Measurements from ENCODE around the gene FADS6.

FADS6 gene

GRCh38 chr17:74851612-74852236 lies 41.7 kb downstream of the FADS6 start:
- peak; percentile 32 for DNase-seq

- DNase-seq, result no peak
These were observed 42.5 kb downstream of the FADS6 start for GRCh38 chr17:74850914-74851313.

- no peak for DNase-seq
These were observed 43.1 kb downstream of the FADS6 start for GRCh38 chr17:74850310-74850709.

GRCh38 chr17:74848656-74849399 lies 44.6 kb downstream of the FADS6 start:
- no peak for DNase-seq

GRCh38 chr17:74846621-74847020 lies 46.8 kb downstream of the FADS6 start:
- no peak for DNase-seq

- no peak for DNase-seq
These were observed 50.1 kb downstream of the FADS6 start for GRCh38 chr17:74843352-74843627.

- peak; percentile 73 for DNase-seq
These were observed 50.7 kb downstream of the FADS6 start for GRCh38 chr17:74842599-74843351.

GRCh38 chr17:74842146-74842598 lies 51.3 kb downstream of the FADS6 start:
- DNase-seq, result no peak

- DNase-seq, result no peak
These were observed 52.3 kb downstream of the FADS6 start for GRCh38 chr17:74840989-74841666.

GRCh38 chr17:74839990-74840852 lies 53.2 kb downstream of the FADS6 start:
- no peak for DNase-seq

- no peak for DNase-seq
These were observed 55.2 kb downstream of the FADS6 start for GRCh38 chr17:74838274-74838673.

GRCh38 chr17:74836691-74837467 lies 56.6 kb downstream of the FADS6 start:
- no peak for DNase-seq

GRCh38 chr17:74836191-74836590 lies 57.2 kb downstream of the FADS6 start:
- no peak for DNase-seq

GRCh38 chr17:74833501-74834377 lies 59.7 kb downstream of the FADS6 start:
- no peak for DNase-seq

GRCh38 chr17:74832421-74832820 lies 61.0 kb downstream of the FADS6 start:
- no peak for DNase-seq

GRCh38 chr17:74831444-74832146 lies 61.8 kb downstream of the FADS6 start:
- DNase-seq, result peak; percentile 63

- DNase-seq, result no peak
These were observed 62.6 kb downstream of the FADS6 start for GRCh38 chr17:74830861-74831260.

- no peak for DNase-seq
These were observed 65.6 kb downstream of the FADS6 start for GRCh38 chr17:74827800-74828199.

Measured in SHP77 treated with DMSO at 0.1 percent for 48 hours (cell line).